Calu3 (cell line): Measurements from ENCODE around the gene HCN2. TPM values are rescaled to one million over a fixed set of nuclear protein-coding genes. Genes with fewer than 3 reads are reported as not detected.
"Not testable (repeated sequence)": the region's sequence is repeated elsewhere in the genome, so short reads cannot be mapped to it uniquely, and the experiment has no call there.

ENCODE experiments used
- BruUV-seq: library from RNA; stranded (reverse); fragments of 400-500 nt; replicated peaks from 2 replicates; lab custom pipeline; 2021; lab: Mats Ljungman, UMichigan
- CTCF ChIA-PET: fragments of 300-600 bp; sonication (Branson Sonifier 250); formaldehyde crosslinking; loops from one replicate; lab custom pipeline; 2022; ENCODE audit warnings: antibody characterized with exemption; lab: Charles Lee
- DNase-seq: peaks from one replicate; pipeline ENCODE4 v3.0.0; 2022
- H3K27ac Mint-ChIP-seq: one replicate; pipeline ENCODE4 v1.8.0; 2022; ENCODE audit warnings: mixed read lengths; ENCODE audit not compliant: unreplicated experiment
- H3K27me3 Mint-ChIP-seq: one replicate; pipeline ENCODE4 v1.8.0; 2022; ENCODE audit warnings: mixed read lengths; ENCODE audit not compliant: unreplicated experiment
- H3K36me3 Mint-ChIP-seq: one replicate; pipeline ENCODE4 v1.8.0; 2022; ENCODE audit warnings: mild to moderate bottlenecking, moderate library complexity, mixed read lengths; ENCODE audit not compliant: insufficient read depth, unreplicated experiment
- H3K4me1 Mint-ChIP-seq: one replicate; pipeline ENCODE4 v1.8.0; 2022; ENCODE audit warnings: mild to moderate bottlenecking, low read depth, mixed read lengths; ENCODE audit not compliant: unreplicated experiment
- H3K4me3 Mint-ChIP-seq: one replicate; pipeline ENCODE4 v1.8.0; 2022; ENCODE audit warnings: mild to moderate bottlenecking, low read depth, moderate library complexity, mixed read lengths; ENCODE audit not compliant: unreplicated experiment
- H3K9me3 Mint-ChIP-seq: one replicate; pipeline ENCODE4 v1.8.0; 2022; ENCODE audit warnings: low read depth, mixed read lengths; ENCODE audit not compliant: unreplicated experiment
- CTCF ChIP-seq: fragments of 200-600 bp; IDR thresholded peaks from one replicate; pipeline ENCODE4 v1.8.0; 2022; ENCODE audit warnings: antibody characterized with exemption; ENCODE audit not compliant: unreplicated experiment
- intact Hi-C: fragments of 100-400 bp; cut with micrococcal nuclease; formaldehyde crosslinking; loops from one replicate; pipeline ENCODE4 v1.10.0; 2022; ENCODE audit not compliant: unreplicated experiment
- total RNA-seq: library from RNA; stranded (reverse); gene quantifications from 2 replicates; pipeline ENCODE4 v1.2.3, GENCODE V29; 2022

HCN2 gene
- total RNA-seq, 1 experiment from 2014 or later = 0.09 TPM

GRCh38 chr19:619286-620002, 29.8 kb downstream of the HCN2 start:
- CTCF ChIA-PET = no interaction called here
- Mint-ChIP-seq H3K4me3 (no peak overlapping the region), H3K4me1 (no peaks in the 10 kb centered on the region), H3K9me3 (no peaks in the 10 kb centered on the region), H3K27me3 (no peaks in the 10 kb centered on the region), H3K27ac (no peak overlapping the region), H3K36me3 (peaks cover 22% of the 10 kb centered on the region)
- no peak for DNase-seq
- intact Hi-C loops = no loop called here
- no TSS peak for BruUV-seq
- no peak for TF ChIP-seq CTCF

- Mint-ChIP-seq H3K36me3 (peaks cover 25% of the 10 kb centered on the region), H3K27ac (no peak overlapping the region), H3K4me3 (no peak overlapping the region), H3K27me3 (no peaks in the 10 kb centered on the region), H3K9me3 (no peaks in the 10 kb centered on the region), H3K4me1 (no peaks in the 10 kb centered on the region)
- TF ChIP-seq CTCF = no peak
- CTCF ChIA-PET = interaction anchor here (0.6 kb wide), 1 partner anchor 46 kb away, joined by 3 read pairs; no protein-coding TSS in a partner anchor
- DNase-seq = no peak
- intact Hi-C loops = no loop called here
- no TSS peak for BruUV-seq
Measured at GRCh38 chr19:620166-620862, 30.6 kb downstream of the HCN2 start.

GRCh38 chr19:621191-621590, 31.5 kb downstream of the HCN2 start:
- DNase-seq, H3K27me3 Mint-ChIP-seq, H3K27ac Mint-ChIP-seq, BruUV-seq, CTCF ChIA-PET, H3K9me3 Mint-ChIP-seq, H3K4me3 Mint-ChIP-seq, intact Hi-C loops, H3K4me1 Mint-ChIP-seq: not testable (repeated sequence)
- peaks cover 33% of the 10 kb centered on the region for H3K36me3 Mint-ChIP-seq

GRCh38 chr19:621819-622218, 32.1 kb downstream of the HCN2 start:
- no peak for DNase-seq
- CTCF ChIA-PET = no interaction called here
- no peaks in the 10 kb centered on the region for H3K4me1 Mint-ChIP-seq
- BruUV-seq = no TSS peak
- no peak overlapping the region for H3K4me3 Mint-ChIP-seq
- intact Hi-C loops = no loop called here
- H3K27me3 Mint-ChIP-seq = no peaks in the 10 kb centered on the region
- no peak for TF ChIP-seq CTCF
- no peaks in the 10 kb centered on the region for H3K9me3 Mint-ChIP-seq
- H3K27ac Mint-ChIP-seq = no peak overlapping the region
- H3K36me3 Mint-ChIP-seq = peaks cover 33% of the 10 kb centered on the region

- no TSS peak for BruUV-seq
- no peaks in the 10 kb centered on the region for H3K27me3 Mint-ChIP-seq
- no peaks in the 10 kb centered on the region for H3K9me3 Mint-ChIP-seq
- H3K4me1 Mint-ChIP-seq = no peaks in the 10 kb centered on the region
- H3K27ac Mint-ChIP-seq = no peak overlapping the region
- H3K36me3 Mint-ChIP-seq = peaks cover 38% of the 10 kb centered on the region
- H3K4me3 Mint-ChIP-seq = no peak overlapping the region
- no peak for TF ChIP-seq CTCF
- CTCF ChIA-PET = no interaction called here
- DNase-seq = no peak
- intact Hi-C loops = no loop called here
Measured at GRCh38 chr19:622666-623065, 33.0 kb downstream of the HCN2 start.
